NOMO-1 treated with dmso at 0.1 percent for 144 hours (cell line): ENCODE measurements around the gene HSDL2.
"Not testable (repeated sequence)": the region's sequence is repeated elsewhere in the genome, so short reads cannot be mapped to it uniquely, and the experiment has no call there.

Experiments
- DNase-seq: peaks from one replicate; lab custom pipeline; 2025; ENCODE audit not compliant: unreplicated experiment; lab: John Stamatoyannopoulos, UW

HSDL2 gene

DNA sequence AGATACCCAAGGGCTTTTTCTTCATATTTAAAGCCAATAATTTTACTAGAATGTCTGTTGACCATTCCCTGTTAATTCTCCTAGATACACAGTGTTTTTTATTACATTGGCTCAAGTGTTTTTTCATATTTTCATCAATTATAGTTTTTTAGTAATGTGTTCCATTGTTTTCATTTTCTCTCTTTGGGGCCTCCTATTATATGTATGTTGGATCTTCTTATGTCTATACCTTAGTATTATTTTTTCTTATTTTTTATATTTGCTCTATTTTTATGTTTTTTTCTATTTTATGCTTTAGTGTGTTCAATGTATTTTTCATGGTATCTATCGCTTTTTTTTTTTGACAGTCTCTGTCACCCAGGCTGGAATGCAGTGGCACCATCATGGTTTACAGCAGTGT lies 114.2 kb downstream of the HSDL2 start:
- DNase-seq = no peak

DNA sequence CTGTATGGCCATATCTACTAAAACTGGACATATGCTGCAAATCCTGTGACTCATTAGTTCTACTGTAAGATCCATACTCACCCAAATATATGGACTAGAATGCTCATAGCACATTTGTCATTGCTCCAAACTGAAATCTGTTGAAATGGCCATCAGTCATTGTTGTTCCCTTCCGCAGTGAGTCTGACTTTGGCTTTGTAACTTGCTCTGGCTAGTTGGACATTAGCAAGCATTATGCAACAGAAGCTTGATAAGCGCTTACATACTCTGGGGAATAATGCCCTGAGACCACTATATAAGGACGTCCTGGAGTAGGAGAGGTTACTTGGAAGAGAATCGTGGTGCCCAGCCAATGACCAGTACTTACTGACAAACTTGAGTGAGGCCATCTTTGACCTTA lies 115.7 kb downstream of the HSDL2 start:
- no peak for DNase-seq

DNA sequence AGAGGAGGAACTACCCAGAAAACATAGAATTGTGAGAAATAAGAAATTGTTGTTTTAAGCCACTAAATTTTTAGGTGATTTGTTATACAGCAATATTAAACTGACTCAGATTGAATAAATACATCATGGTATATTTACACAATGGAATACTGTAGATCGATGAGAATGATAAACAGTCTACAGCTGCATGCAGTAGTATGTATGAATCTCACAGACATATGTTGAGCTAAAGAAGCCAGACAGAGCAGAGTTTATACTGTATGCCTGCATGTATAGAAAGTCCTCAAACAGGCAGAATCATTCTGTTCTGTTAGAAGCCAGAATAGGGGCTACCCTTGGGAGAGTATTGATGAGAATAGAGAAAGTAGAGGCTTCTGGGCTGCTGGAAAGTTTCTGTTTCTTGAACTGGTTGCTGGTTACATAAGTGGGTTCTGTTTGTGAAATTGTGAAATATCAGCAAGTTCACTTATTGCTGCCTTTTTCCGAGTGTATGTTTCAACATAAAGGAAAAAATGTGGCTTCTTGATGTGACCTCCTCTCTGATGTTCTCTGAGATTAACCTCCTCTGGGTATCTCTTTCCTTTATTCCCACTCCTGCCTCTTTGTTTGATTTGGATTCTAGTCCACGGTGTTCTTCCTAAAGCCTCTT lies 116.3 kb downstream of the HSDL2 start:
- DNase-seq = peak; percentile 22

DNA sequence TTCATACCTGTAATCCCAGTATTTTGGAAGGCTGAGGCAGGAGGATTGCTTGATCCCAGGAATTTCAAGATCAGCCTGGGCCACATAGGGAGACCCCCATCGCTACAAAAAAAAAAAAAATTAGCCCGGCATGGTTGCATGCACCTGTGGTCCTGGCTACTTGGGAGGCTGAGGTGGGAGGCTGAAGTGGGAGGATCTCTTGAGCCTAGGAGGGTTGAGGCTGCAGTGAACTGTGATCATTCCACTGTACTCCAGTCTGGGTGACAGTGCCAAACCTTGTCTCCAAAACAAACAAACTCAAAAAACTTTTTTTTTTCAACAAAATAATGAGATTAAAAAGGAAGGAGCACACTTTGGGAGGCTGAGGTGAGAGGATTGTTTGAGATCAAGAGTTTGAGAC lies 120.9 kb downstream of the HSDL2 start:
- DNase-seq = no peak

DNA sequence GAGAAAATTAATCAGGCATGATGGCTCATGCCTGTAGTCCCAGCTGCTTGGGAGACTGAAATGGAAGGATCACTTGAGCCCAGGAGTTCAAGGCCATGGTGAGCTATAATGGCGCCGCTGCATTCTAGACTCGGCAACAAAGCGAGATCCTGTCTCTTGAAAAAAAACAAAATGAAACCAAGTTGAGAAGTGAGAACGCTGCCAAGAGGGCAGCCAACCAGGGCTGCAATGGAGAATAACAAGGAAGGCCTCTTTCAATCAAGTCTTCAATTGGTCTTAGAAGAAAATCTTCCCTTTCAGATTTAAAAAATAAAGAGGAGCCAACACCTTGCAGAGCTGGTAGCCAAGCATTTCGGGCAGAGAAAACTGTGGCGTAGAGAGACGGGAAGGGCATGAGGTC lies 121.4 kb downstream of the HSDL2 start:
- no peak for DNase-seq

DNA sequence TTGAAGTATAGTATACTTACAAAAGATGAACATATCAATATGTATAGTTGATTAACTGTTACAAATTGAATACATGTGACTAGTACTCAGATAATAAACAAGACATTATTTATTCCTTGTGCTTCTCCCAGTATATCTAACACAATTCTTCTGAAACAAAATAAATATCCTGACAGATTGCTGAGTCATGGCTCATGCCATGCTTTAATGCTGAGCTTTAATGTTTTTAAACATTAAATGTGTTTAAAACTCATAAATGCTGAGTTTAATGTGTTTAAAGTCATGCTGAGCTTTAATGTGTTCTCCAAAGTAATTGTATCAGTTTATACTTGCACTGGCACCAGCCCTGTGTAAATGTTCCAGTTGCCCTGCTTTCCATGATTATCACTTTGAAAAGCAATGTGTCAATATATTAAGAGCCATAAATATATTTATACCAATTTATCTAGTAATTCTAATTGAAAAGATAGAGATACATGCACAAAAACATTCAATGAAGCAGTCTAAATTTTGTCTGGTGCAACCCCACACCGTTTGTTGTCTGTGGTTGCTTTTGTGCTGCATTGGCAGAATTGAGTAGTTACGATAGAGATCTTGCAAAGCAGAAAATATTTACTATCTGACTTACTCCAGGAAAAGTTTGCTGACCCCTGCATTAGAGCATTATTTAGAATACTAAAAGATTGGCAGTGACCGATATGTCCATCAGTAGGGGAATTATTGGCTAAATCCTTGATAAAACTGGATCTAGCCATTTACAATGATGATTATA lies 122.5 kb downstream of the HSDL2 start:
- no peak for DNase-seq

DNA sequence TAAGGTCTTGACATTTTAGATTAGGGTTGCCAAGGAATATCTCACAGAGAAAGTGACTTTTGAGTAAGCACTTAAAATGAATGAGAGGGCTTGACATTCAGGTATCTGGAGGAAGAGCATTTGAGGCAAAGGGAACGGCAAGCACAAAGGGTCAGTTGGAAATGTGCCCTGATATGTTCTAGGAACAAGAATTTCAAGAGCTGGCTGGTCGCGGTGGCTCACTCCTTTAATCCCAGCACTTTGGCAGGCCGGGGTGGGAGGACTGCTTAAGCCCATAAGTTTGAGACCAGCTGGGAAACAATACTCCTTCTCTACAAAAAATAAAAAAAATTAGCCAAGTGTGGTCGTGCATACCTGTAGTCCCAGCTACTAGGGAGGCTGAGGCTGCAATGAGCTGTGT lies 123.3 kb downstream of the HSDL2 start:
- no peak for DNase-seq

DNA sequence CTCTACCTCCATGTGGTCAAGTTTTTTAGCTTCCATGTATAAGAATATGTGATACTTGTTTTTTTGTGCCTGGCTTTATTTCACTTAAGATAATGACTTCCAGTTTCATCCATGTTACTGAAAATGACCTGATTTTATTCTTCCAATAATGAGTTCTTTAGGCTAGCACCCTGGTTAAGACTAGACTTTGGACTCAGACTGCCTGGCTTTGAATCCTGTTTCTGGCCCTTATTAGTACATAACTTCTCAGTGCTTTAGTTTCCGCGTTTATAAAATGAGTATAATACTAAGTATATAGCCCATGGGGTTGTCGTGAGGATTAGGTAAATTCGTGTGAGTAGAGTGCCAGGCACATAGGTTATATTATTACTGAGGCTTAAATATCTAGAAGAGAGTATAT lies 125.2 kb downstream of the HSDL2 start:
- no peak for DNase-seq

DNA sequence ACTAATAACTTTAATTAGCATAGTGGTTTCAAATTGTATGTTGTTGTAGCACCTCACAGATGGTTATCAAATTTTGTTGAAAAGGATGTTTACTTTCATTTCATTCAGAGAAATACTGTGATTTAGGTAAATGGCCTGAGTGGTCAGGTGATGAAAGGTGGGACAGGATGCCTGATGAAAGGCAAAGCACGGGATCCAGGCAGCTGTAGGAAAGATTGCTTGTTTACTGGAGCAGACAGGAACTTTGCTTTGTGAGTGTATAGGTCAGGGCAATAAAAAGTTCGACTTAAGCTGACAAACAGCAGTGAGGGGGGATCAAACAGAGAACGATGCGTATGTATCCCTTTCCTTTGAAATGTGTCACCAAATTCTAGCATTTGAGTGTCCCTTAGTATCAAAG lies 125.7 kb downstream of the HSDL2 start:
- no peak for DNase-seq

DNA sequence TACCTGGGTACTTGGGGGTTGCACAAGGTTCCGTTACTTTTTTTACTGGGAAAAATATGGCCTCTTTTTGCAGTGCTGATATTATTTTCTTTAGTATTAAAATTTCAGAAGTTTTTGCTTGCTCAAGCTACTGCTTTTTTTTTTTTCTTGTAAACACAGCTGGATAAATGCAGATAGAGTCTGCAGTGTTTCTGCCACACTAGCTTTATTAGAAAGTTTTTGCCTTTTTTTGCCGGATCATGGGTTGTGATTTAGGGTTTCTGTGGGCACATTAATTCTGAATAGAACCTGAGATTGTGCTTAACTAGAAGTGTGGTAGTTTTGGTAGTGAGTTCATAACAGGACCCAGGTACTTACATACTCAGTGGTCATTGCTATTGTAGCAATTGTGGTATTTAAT lies 126.7 kb downstream of the HSDL2 start:
- no peak for DNase-seq

DNA sequence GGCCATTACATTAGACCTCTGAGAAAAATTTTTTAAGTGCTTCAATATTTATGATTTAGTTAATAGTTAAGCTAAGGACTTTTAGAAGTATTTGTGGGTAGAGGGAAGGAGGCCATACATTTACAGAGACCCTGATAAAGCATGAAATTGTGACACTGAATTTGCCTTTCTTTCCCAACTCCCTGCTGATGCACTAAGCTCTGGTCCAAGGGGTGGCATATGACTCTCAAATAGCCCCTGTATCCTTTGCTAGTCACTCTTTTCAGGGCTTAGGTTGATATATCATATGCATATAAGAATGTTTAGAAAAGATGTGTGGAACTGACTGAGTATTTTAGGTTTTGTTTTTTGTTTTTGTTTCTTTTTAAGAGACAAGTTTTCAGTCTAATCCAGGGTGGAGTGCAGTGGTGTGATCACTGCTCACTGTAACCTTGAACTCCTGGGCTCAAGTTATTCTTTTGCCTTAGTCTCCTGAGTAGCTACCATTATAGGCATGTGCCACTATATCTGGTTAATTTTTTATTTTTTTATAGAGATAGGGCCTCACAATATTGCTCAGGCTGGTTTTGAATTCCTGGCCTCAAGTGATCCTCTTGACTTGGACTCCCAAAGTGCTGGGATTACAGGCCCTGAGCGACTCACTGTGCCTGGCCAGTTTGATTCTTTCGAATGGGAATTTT lies 127.2 kb downstream of the HSDL2 start:
- DNase-seq = no peak

DNA sequence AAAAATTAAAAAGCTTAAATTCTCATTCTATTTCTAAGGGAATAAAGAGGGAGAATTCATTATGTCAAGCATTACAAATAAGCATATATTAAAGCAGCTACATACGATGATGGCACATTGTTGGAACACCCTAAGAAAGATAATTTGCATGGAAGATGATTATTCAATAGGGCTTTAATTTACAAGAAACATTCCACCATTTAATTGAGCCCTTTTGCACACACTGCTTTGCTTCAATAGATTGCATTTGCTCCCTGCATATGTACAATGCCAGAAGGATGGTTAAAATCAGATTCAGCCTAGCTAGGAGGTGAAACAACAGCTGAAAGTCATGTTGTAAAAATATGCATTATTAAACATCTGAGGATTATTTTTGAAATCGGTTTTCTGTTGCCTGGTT lies 128.5 kb downstream of the HSDL2 start:
- DNase-seq = no peak

DNA sequence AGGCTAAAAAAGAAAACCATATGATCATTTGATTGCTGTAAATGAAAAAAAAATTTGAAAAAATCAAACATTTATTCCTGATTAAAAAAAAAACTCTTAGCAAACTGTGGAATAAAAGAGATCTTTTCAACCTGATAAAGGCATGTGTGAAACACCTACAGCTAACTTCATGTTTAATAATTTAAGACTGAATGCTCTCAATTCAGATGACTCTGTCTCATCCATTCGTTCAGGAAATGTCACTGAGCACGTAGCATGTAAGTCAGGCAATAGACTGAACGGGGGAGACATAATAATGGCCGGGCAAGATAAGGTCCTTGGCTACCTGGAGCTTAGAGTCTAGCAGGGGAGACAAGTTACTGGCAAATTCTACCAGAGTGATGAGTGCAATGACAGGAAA lies 132.5 kb downstream of the HSDL2 start:
- DNase-seq = not testable (repeated sequence)

DNA sequence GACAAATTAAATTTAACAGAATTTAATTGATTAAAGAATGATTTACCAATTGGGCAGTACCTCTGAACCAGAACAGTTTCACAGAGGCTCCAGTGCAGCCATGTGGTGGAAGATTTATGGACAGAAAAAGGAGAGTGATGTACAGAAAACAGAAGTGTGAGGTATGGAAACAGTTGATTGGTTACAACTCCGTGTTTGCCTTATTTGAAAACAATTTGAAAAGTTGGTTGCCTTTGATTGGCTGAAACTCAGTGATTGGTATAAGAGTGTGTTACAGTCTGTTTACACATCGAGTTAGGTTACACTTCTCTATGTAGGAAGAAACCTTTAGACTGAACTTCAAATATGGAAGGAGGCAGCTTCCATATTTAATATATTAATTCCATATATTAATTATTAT lies 136.9 kb downstream of the HSDL2 start:
- DNase-seq = no peak

DNA sequence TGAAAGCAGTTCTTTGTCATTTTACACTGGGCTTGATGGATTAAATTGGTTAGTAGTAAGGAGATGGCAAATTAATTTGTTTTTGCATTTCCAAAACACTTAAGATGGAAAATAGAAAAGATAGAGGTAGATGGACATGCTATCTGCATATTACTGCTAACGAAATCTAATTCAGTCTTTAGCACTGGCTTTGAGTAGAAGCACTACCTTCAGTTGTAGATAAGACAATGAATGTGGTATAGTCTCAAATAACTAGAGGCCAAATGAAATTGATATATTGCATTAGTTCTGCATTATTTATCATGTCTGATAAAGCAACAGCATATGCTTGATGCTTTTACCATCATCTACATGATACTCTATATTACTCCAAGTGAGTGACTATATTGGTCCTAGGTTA lies 140.2 kb downstream of the HSDL2 start:
- DNase-seq = no peak

DNA sequence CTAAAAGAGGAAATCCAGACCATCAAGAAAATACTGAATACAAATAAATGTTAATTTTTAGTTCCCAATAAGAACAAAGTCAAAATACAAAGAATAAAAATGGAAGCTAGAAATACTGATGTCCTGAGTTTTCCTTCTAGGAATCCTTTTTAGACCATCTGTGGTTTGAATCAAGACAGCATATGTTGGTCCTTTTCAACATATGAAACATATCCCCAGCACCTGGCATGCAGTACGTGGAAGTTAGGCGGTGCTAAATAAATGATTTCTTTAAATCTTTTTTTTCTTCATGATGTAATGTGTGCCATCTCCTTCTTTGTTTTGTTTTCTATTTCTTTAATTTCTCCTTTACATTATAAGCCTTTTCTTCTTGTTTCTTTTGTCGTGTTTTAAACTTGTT lies 140.7 kb downstream of the HSDL2 start:
- DNase-seq = no peak
